A549 (cell line): Measurements from ENCODE around the gene PHYH.

Source experiments
- CTCF ChIP-seq: fragments of >200 bp; sonication (Bioruptor Twin); formaldehyde crosslinking; IDR thresholded peaks from 3 replicates; pipeline ENCODE4 v1.5.1; 2016
- EHF ChIP-seq: fragments of 250-450 bp; sonication (Bioruptor Pico); IDR thresholded peaks from 2 replicates; pipeline ENCODE4 v1.5.0; 2020; ENCODE audit warnings: mild to moderate bottlenecking
- EHMT2 ChIP-seq: fragments of 200-600 bp; sonication (generic); IDR thresholded peaks from 2 replicates; pipeline ENCODE4 v1.6.1; 2016; ENCODE audit warnings: antibody characterized with exemption, low read depth, mild to moderate bottlenecking, moderate library complexity
- EP300 ChIP-seq, 2 experiments: fragments of >200 bp; sonication (Bioruptor Twin); formaldehyde crosslinking; IDR thresholded peaks; 2 replicates in 1 of 2; 3 replicates in 1 of 2; pipeline ENCODE4 v1.6.1; 2016 to 2017
- ESRRA ChIP-seq: fragments of 150-350 bp; IDR thresholded peaks from 2 replicates; pipeline ENCODE4 v1.6.1; 2014; ENCODE audit warnings: mild to moderate bottlenecking, low read length, borderline replicate concordance
- HOXB13 ChIP-seq: fragments of 250-450 bp; sonication (Bioruptor Pico); IDR thresholded peaks from 2 replicates; pipeline ENCODE4 v1.5.0; 2020; ENCODE audit warnings: low read depth, mild to moderate bottlenecking, moderate library complexity
- MAX ChIP-seq: IDR thresholded peaks from 2 replicates; pipeline ENCODE4 v1.6.1; 2012
- MAZ ChIP-seq: fragments of 150-350 bp; IDR thresholded peaks from 2 replicates; pipeline ENCODE4 v1.6.1; 2014; ENCODE audit warnings: antibody characterized with exemption, low read depth, low read length, borderline replicate concordance
- POLR2A ChIP-seq: IDR thresholded peaks from 2 replicates; pipeline ENCODE4 v1.6.1; 2012; ENCODE audit warnings: mild to moderate bottlenecking, low read length
- POLR2AphosphoS2 ChIP-seq: conservative IDR thresholded peaks from 2 replicates; pipeline ENCODE4 v1.6.1; 2012; ENCODE audit warnings: low read length, improper control_type of control experiment, inconsistent platforms
- REST ChIP-seq: fragments of 200-600 bp; sonication (generic); IDR thresholded peaks from 2 replicates; pipeline ENCODE4 v1.6.1; 2016; ENCODE audit warnings: antibody characterized with exemption, mild to moderate bottlenecking, moderate library complexity
- RFX5 ChIP-seq: fragments of 450-650 bp; IDR thresholded peaks from 2 replicates; pipeline ENCODE4 v1.7.1; 2014; ENCODE audit warnings: antibody characterized with exemption, mild to moderate bottlenecking, moderate library complexity
- TP53 ChIP-seq: fragments of 250-450 bp; sonication (Bioruptor Pico); IDR thresholded peaks from 2 replicates; pipeline ENCODE4 v1.5.0; 2021; ENCODE audit warnings: mild to moderate bottlenecking, moderate library complexity
- USF2 ChIP-seq: fragments of 450-650 bp; IDR thresholded peaks from 2 replicates; pipeline ENCODE4 v1.6.1; 2014; ENCODE audit warnings: antibody characterized with exemption

- TF ChIP-seq TP53 (CRISPR knock-in tag) (no peak), EP300 (IDR thresholded peaks at IDR 0.05) (no peak), CTCF (peak; percentile 25; the same call in 2 of the 3 replicates), EHMT2 (no peak), RFX5 (no peak), REST (no peak), MAX (peak; percentile 60), HOXB13 (CRISPR knock-in tag) (no peak), ESRRA (no peak), POLR2A (peak; percentile 65), POLR2AphosphoS2 (no peak), USF2 (no peak), MAZ (no peak), EHF (CRISPR knock-in tag) (no peak)
Observed at GRCh38 chr10:13348216-13349017, 48.6 kb upstream of the PHYH start, which contains the start of gene SEPHS1.
